GF-D8 (cell line): ENCODE results near the gene SHISA8.

Experiments used
- DNase-seq: peaks from one replicate; lab custom pipeline; 2025; lab: John Stamatoyannopoulos, UW

The SHISA8 gene

GRCh38 chr22:41913842-41914534 lies 886 bp downstream of the SHISA8 start:
- DNase-seq, result no peak

GRCh38 chr22:41913040-41913719 lies 1.7 kb downstream of the SHISA8 start:
- no peak for DNase-seq

GRCh38 chr22:41912338-41913039 lies 2.4 kb downstream of the SHISA8 start:
- no peak for DNase-seq

GRCh38 chr22:41911001-41911611 lies 3.8 kb downstream of the SHISA8 start:
- DNase-seq, result no peak

- no peak for DNase-seq
These were observed 4.5 kb downstream of the SHISA8 start for GRCh38 chr22:41910050-41911000.

GRCh38 chr22:41909310-41910049 lies 5.4 kb downstream of the SHISA8 start:
- DNase-seq, result no peak

- DNase-seq, result no peak
These were observed 6.2 kb downstream of the SHISA8 start for GRCh38 chr22:41908411-41909309.

- no peak for DNase-seq
These were observed 7.2 kb downstream of the SHISA8 start for GRCh38 chr22:41907436-41908401.

- DNase-seq, result no peak
These were observed 8.1 kb downstream of the SHISA8 start for GRCh38 chr22:41906822-41907221.

GRCh38 chr22:41905411-41906202 lies 9.3 kb downstream of the SHISA8 start:
- DNase-seq, result no peak

- DNase-seq, result no peak
These were observed 10.1 kb downstream of the SHISA8 start for GRCh38 chr22:41904450-41905410.

GRCh38 chr22:41902932-41903421 lies 11.9 kb downstream of the SHISA8 start:
- no peak for DNase-seq

- no peak for DNase-seq
These were observed 12.9 kb downstream of the SHISA8 start for GRCh38 chr22:41902016-41902415.

GRCh38 chr22:41900652-41901312 lies 14.1 kb downstream of the SHISA8 start:
- DNase-seq, result no peak

- no peak for DNase-seq
These were observed 14.8 kb downstream of the SHISA8 start for GRCh38 chr22:41899992-41900651.
